ENCODE data around the gene DRG1. TPM values are rescaled to one million over a fixed set of nuclear protein-coding genes. Genes with fewer than 3 reads are reported as not detected.
"Not testable (repeated sequence)": the region's sequence is repeated elsewhere in the genome, so short reads cannot be mapped to it uniquely, and the experiment has no call there.

Gene DRG1
- total RNA-seq, result 50.0 and 50.1 TPM in 2 replicates

DNA sequence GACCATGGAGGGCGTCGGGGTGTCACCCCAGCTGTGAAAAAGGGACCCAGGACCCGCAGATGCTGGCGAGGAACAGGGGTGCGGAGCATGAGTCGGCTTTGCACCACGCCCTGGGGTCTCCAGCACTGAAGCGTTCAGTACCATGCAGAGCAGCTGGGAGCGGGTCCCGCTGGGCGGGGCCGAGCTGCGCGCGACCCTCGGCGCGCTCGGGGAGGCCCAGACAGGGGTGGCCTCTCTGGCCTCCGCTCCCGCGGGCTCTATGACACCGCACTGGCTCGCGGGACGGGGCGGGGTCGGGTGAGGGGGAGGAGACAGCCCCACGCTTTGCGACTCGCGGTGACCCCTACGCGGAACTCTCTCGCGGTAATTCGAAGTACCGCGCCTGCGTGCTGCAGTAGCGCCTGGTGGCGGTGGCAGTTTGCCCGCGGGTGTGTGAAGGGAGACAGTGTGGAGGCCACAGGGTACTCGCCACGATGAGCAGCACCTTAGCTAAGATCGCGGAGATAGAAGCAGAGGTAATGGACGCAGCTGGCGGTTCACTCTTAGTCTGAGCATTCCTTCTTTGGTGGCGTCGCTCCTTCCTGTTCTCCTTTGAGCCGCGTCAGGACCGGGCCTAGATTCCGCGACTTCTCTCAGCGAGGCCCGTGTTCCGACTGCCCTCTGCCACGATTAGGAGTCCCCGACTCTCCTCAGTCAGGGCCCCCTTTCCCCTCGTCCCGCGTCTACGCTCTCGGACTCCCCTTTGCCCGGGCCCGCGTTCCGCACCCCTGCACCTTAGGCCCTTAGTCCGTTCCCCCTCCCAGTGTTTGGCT, at the start of gene DRG1:
Gene DRG1 (plus strand): TSS at position 394 of the 812 bp plus-strand sequence. CDS start 80 bp downstream, at position 474.
- DNase-seq (ENCODE audit: low read depth in 2 of 2), result peak; percentile 96 to 97

GRCh38 chr22:31349960-31350359, 49.4 kb upstream of the DRG1 start:
- DNase-seq (ENCODE audit: low read depth in 2 of 2), result no peak

GRCh38 chr22:31350410-31350863, 49.0 kb upstream of the DRG1 start:
- DNase-seq (ENCODE audit: low read depth in 2 of 2), result peak; percentile 26 to 80

DNA sequence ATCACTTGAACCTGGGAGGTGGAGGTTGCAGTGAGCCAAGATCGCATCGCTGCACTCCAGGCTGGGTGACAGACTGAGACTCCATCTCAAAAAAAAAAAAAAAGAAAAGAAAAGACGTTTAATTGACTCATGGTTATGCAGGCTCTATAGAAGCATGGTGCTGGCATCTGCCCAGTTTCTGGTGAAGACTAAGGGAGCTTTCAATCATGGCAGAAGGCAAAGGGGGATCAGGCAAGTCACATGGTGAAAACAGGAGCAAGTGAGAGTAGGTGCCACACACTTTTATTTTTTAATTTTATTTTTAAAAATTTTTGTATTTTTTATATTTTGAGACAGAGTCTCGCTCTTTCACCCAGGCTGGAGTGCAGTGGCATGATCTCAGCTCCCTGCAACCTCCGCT, 44.9 kb upstream of the DRG1 start:
- DNase-seq (ENCODE audit: low read depth in 2 of 2), result no peak

DNA sequence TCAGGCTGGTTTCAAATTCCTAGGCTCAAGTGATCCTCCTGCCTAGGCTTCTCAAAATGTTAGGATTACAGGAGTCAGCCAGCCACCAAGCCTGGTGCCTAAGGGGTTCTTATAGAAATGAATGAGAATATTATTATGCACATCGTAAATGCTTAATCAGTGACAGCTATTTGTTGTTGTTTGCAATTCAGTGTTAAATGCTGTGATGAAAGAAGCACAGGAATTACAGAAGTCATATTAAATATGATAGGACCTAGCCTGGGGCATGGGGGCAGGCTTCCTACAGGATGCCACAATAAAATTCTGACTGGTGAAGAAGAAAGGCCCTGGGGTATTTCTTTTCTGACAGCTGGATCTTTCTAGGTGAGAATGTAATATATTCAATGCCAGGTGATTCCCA, 39.4 kb upstream of the DRG1 start:
- DNase-seq (ENCODE audit: low read depth in 2 of 2), result no peak

GRCh38 chr22:31361743-31362142, 37.7 kb upstream of the DRG1 start:
- DNase-seq (ENCODE audit: low read depth in 2 of 2), result no peak

DNA sequence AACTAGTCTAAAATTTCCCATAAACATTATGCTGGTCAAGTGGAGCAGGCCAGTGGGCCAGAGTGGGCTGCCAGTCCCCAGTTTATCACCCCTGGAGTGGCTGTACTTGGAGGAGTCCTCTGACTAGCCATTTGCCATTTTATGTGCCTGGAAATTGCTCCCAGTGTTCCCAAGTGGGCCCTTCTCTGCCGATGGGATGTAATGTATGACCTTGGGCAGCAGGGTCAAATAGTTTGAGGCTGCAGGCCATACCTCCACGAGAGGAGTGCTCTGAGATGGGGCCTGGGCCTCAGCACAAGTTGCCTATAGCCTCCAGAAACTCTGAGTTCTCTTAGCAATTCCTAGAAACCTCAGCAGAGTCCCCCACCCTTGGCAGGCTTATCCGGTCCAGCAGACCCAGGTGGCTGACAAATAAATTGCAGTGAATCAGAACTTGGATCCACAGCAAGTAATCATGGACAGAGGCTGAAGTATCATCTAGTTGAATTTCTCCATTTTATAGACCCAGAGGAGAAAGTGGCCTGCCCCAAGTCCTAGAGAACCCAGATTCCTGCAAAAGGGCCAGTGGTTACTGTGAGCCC, 35.4 kb upstream of the DRG1 start:
- no peak for DNase-seq (ENCODE audit: low read depth in 2 of 2)

- DNase-seq (ENCODE audit: low read depth in 2 of 2), result no peak
Measured at GRCh38 chr22:31367426-31367825, 32.0 kb upstream of the DRG1 start.

- DNase-seq (ENCODE audit: low read depth in 2 of 2), result no peak
Measured at GRCh38 chr22:31377612-31378011, 21.8 kb upstream of the DRG1 start.

- DNase-seq (ENCODE audit: low read depth in 2 of 2), result no peak
Measured at GRCh38 chr22:31378123-31378522, 21.3 kb upstream of the DRG1 start.

GRCh38 chr22:31378651-31379050, 20.8 kb upstream of the DRG1 start:
- peak in 1 of 2 donors; percentile 5 for DNase-seq (ENCODE audit: low read depth in 2 of 2)

- DNase-seq (ENCODE audit: low read depth in 2 of 2), result no peak
Measured at GRCh38 chr22:31393893-31394292, 5.5 kb upstream of the DRG1 start.

DNA sequence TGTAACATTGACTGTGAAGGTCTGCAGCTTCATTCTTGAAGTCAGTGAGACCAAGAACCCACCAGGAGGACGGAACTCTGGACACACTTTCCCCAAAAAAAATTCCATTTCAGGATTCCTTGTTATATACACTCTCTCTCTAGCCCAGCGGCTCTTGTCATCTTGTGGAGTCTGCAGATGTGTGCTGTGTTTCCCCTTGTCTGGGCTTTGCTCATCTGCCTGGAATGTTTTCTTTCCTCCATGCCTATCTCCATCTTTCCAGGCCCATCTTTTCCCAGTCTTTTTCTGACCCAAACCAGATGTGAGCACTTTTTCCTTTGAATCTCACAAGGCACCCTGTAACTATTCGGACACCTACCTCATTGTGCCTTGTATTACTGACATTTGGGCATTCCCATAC, 5.1 kb upstream of the DRG1 start:
- no peak for DNase-seq (ENCODE audit: low read depth in 2 of 2)

DNA sequence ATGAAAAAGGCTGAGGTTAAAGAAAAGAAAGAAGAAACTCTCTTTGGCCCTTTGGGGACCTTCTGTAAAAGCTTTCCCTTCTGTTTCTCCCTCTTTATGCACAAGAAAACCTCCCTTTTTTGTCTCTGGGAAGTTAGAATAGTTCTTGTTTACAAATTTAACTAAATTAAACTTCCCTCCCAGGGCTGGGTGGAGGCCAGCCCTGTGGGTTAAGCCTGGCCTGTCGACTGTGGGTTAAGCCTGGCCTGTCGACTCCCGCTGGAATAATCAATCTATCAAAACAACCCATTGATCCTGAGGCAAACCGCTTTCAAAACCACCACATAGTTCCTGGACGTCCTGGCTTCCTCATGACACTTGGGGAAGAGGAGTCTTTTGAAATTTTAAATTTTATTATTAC, 1.2 kb upstream of the DRG1 start:
- no peak for DNase-seq (ENCODE audit: low read depth in 2 of 2)

DNA sequence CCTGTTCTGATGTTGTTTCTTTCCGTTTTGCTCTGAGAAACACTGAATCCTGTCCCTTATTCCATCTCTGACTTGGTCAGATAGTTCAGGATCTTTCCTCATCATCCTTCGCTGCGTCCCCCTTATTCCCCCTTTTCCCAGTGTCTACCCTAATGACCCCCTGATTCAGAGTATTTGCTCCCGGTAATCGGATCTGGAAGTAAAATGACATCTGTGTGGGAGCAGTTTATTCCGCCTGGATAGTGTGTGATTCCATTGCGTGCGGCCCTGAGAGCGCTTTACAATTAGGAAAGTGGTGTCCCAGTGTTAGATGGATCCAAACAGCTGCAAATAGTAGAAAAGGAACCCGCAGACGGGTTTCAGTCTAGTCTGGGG, 606 bp downstream of the DRG1 start:
- peak; percentile 39 to 55 for DNase-seq (ENCODE audit: low read depth in 2 of 2)

DNA sequence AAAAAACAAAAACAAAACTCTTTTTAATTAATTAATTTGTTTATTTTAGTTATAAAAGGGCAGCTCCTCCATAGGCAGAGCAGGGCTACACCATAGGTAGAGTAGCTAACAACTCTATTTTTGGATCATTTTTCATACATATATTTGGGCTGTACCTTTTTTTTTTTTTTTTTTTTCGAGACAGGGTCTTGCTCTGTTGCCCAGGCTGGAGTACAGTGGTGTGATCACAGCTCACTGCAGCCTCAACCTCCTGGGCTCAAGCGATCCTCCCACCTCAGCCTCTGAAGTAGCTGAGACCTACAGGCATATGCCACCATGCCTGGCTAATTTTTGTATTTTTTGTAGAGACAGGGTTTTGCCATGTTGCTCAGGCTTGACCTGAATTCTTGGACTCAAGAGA, 2.9 kb downstream of the DRG1 start:
- DNase-seq (ENCODE audit: low read depth in 2 of 2), result not testable (repeated sequence)

- peak in 1 of 2 donors; percentile 41 for DNase-seq (ENCODE audit: low read depth in 2 of 2)
Measured at GRCh38 chr22:31425331-31426050, 26.1 kb downstream of the DRG1 start.

- no peak for DNase-seq (ENCODE audit: low read depth in 2 of 2)
Measured at GRCh38 chr22:31431950-31432349, 32.5 kb downstream of the DRG1 start.

- DNase-seq (ENCODE audit: low read depth in 2 of 2), result no peak
Measured at GRCh38 chr22:31436132-31436531, 36.7 kb downstream of the DRG1 start.

DNA sequence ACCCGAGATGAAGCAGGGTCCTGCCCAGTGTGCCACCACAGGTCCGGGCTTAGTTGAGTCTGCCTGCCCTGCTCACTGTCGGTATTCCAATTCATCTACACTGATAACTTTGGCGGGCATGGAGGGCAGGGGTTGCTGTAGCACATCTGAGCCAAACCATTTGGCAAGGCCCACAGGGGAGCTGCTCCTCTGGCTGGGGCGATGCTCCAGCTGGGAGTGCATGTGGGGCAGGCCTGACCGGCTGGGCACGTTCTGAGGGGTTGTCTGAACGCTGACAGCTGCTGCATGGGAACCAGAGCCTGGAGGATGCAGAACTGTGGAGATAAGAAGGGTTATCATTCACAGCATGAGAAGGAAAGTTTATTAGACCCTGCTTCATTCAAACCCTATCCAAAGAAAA, 40.4 kb downstream of the DRG1 start:
- DNase-seq (ENCODE audit: low read depth in 2 of 2), result no peak

DNA sequence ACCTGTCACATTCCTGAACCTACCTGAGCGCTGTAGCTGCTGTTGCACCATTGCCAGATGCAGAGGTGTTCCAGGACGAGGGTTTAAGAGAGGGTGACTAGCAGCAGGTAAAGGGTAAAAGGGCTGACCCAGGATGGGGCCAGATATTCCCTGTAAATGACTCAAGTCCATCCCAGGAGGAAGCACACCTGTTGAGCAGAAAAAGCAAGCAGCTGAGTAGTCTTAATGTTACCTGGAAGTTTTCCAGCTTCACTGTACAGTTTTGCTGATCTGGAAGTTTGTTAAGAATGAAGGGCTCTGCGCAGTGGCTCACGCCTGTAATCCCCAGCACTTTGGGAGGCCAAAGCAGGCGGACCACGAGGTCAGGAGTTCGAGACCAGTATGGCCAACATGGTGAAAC, 41.3 kb downstream of the DRG1 start:
- DNase-seq (ENCODE audit: low read depth in 2 of 2), result no peak

GRCh38 chr22:31441652-31442051, 42.2 kb downstream of the DRG1 start:
- DNase-seq (ENCODE audit: low read depth in 2 of 2), result no peak

Data from lung microvascular endothelial cell (primary cell).